GM13976 (cell line): Measurements from ENCODE around the gene UBA52.

Experiments
- DNase-seq: peaks from one replicate; pipeline ENCODE4 v3.0.0; 2012; ENCODE audit warnings: low spot score
- CTCF ChIP-seq: IDR thresholded peaks from 2 replicates; pipeline ENCODE4 v1.5.1; 2012; ENCODE audit warnings: borderline replicate concordance, mild to moderate bottlenecking; ENCODE audit not compliant: insufficient read depth; ENCODE audit errors: extremely low read depth, missing control alignments, control extremely low read depth
- in situ Hi-C: fragments of 300-500 bp; cut with MboI; formaldehyde crosslinking; loops from one replicate; pipeline ENCODE4 v1.12.0; 2022; ENCODE audit warnings: low sequenced_read_pairs, mixed read lengths, inconsistent platforms; ENCODE audit not compliant: unreplicated experiment

Gene UBA52

GRCh38 chr19:18612772-18613588 is 41.3 kb downstream of the UBA52 start, which contains the start of gene TMEM59L:
TSS of gene TMEM59L (plus strand) at chr19:18612870. CDS start at chr19:18612959, 89 bp downstream.
- TF ChIP-seq CTCF = no peak
- in situ Hi-C loops = no loop called here
- peak; percentile 52 for DNase-seq

GRCh38 chr19:18613589-18614234 is 42.1 kb downstream of the UBA52 start:
- in situ Hi-C loops = no loop called here
- no peak for DNase-seq
- TF ChIP-seq CTCF = no peak

- DNase-seq = no peak
- TF ChIP-seq CTCF = no peak
- in situ Hi-C loops = no loop called here
These were observed 44.4 kb downstream of the UBA52 start for GRCh38 chr19:18616023-18616422.

GRCh38 chr19:18617562-18617961 is 45.9 kb downstream of the UBA52 start:
- no peak for TF ChIP-seq CTCF
- no peak for DNase-seq
- in situ Hi-C loops = no loop called here

- TF ChIP-seq CTCF = no peak
- no peak for DNase-seq
These were observed 46.6 kb downstream of the UBA52 start for GRCh38 chr19:18618236-18618635.

GRCh38 chr19:18620311-18620710 is 48.7 kb downstream of the UBA52 start:
- DNase-seq = no peak
- no peak for TF ChIP-seq CTCF
- in situ Hi-C loops = no loop called here

More at GRCh38 chr19:18618236-18618635, 46.6 kb downstream of the UBA52 start:
- in situ Hi-C loops = no loop called here
